HG03378 (cell line): ENCODE measurements around the gene GPHN.

ENCODE experiments used
- ATAC-seq: cut with Tn5 transposase; IDR thresholded peaks from one replicate; pipeline ENCODE4 v1.9.1; 2021; ENCODE audit warnings: mild to moderate bottlenecking, moderate library complexity; ENCODE audit not compliant: unreplicated experiment

GPHN gene

GRCh38 chr14:67199016-67199415 lies 691.1 kb downstream of the GPHN start:
- no peak for ATAC-seq

- ATAC-seq: no peak
Observed at GRCh38 chr14:67207810-67208209, 699.9 kb downstream of the GPHN start.

- no peak for ATAC-seq
Observed at GRCh38 chr14:67218126-67218525, 710.2 kb downstream of the GPHN start.

GRCh38 chr14:67221248-67221981 lies 713.5 kb downstream of the GPHN start:
- ATAC-seq: no peak

- no peak for ATAC-seq
Observed at GRCh38 chr14:67221982-67222328, 714.0 kb downstream of the GPHN start.

GRCh38 chr14:67225523-67225922 lies 717.6 kb downstream of the GPHN start:
- no peak for ATAC-seq

GRCh38 chr14:67228325-67228984 lies 720.5 kb downstream of the GPHN start:
- ATAC-seq: no peak
